ENCODE results near the gene ZNF438. TPM values are rescaled to one million over a fixed set of nuclear protein-coding genes. Genes with fewer than 3 reads are reported as not detected.

The ZNF438 gene
- total RNA-seq, 1 experiment from 2014 or later = 2.0 TPM

DNA sequence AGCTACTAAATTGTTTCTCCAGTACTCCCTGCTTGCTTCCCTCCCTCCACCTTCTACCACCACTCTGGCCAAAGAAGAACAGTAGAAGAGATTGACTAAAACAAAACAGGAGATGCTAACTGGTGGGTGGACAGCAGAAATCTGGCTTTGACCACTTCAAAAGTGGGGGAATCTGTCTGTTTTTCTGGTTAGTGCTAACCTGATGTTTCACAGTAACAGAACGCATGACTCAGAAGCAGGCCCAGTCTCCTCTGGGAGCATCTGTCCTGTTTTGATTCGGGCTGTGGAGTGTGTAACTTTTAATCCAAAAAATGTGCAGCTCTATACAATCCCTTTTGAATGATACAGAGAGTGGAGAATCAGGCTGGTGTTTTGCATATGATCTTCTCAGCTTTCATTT, 32.7 kb upstream of the ZNF438 start:
- Histone ChIP-seq H3K4me1 (ENCODE audit: insufficient read depth, low read length, poor library complexity, severe bottlenecking) (no peaks in the 10 kb centered on the region), H3K36me3 (ENCODE audit: insufficient read depth, low read length, poor library complexity, severe bottlenecking) (no peaks in the 10 kb centered on the region), H3K4me3 (ENCODE audit: low read depth, low read length, poor library complexity, severe bottlenecking) (no peak overlapping the region), H3K27me3 (replicated peaks; ENCODE audit: insufficient read depth, low read depth, low read length, poor library complexity) (no peaks in the 10 kb centered on the region), H3K27ac (ENCODE audit: low read depth, low read length, poor library complexity, severe bottlenecking) (no peak overlapping the region), H3K9me3 (ENCODE audit: low read depth, low read length, poor library complexity, severe bottlenecking) (no peaks in the 10 kb centered on the region)
- BruUV-seq (replicated peaks) = no TSS peak
- POLR2A ChIA-PET (ENCODE audit: low non-redundant PET) = no interaction called here
- DNase-seq (ENCODE audit: low spot score) = no peak
- TF ChIP-seq EZH2 (IDR thresholded peaks at IDR 0.05; ENCODE audit: borderline replicate concordance, low read depth, low read length, poor library complexity, severe bottlenecking) = no peak
- TF ChIP-seq, protein P1, sequence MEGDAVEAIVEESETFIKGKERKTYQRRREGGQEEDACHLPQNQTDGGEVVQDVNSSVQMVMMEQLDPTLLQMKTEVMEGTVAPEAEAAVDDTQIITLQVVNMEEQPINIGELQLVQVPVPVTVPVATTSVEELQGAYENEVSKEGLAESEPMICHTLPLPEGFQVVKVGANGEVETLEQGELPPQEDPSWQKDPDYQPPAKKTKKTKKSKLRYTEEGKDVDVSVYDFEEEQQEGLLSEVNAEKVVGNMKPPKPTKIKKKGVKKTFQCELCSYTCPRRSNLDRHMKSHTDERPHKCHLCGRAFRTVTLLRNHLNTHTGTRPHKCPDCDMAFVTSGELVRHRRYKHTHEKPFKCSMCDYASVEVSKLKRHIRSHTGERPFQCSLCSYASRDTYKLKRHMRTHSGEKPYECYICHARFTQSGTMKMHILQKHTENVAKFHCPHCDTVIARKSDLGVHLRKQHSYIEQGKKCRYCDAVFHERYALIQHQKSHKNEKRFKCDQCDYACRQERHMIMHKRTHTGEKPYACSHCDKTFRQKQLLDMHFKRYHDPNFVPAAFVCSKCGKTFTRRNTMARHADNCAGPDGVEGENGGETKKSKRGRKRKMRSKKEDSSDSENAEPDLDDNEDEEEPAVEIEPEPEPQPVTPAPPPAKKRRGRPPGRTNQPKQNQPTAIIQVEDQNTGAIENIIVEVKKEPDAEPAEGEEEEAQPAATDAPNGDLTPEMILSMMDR (conservative IDR thresholded peaks at IDR 0.05; ENCODE audit: low read depth, low read length) = no peak
- CTCF ChIA-PET = no interaction called here
- intact Hi-C loops (cut with micrococcal nuclease; ENCODE audit: unreplicated experiment) = no loop called here

DNA sequence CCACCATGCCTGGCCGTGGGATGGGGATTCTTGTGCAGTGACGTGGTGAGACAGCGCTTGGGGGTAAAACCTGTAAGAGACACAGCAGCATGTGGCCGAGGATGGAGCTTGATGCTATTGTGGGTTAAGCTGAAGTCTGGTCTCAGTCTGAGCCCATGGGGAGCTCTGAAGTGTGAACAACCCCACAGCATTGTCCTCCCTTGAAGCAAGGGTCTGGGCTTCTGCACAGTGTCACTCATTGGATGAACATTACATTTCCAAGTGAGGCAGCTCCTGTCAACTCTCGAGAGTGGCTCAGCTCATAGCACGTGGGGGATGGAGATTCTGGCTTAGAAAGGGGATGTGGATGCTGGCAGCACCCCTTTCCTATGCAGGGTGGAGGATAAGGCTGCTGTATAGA, 32.2 kb upstream of the ZNF438 start:
- intact Hi-C loops (cut with micrococcal nuclease; ENCODE audit: unreplicated experiment) = no loop called here
- Histone ChIP-seq H3K4me3 (ENCODE audit: low read depth, low read length, poor library complexity, severe bottlenecking) (no peak overlapping the region), H3K36me3 (ENCODE audit: insufficient read depth, low read length, poor library complexity, severe bottlenecking) (no peaks in the 10 kb centered on the region), H3K9me3 (ENCODE audit: low read depth, low read length, poor library complexity, severe bottlenecking) (no peaks in the 10 kb centered on the region), H3K27me3 (replicated peaks; ENCODE audit: insufficient read depth, low read depth, low read length, poor library complexity) (no peaks in the 10 kb centered on the region), H3K27ac (ENCODE audit: low read depth, low read length, poor library complexity, severe bottlenecking) (no peak overlapping the region), H3K4me1 (ENCODE audit: insufficient read depth, low read length, poor library complexity, severe bottlenecking) (no peaks in the 10 kb centered on the region)
- ChIA-PET POLR2A (ENCODE audit: low non-redundant PET) (no interaction called here), CTCF (no interaction called here)
- DNase-seq (ENCODE audit: low spot score) = no peak
- no TSS peak for BruUV-seq (replicated peaks)
- no peak for TF ChIP-seq EZH2 (IDR thresholded peaks at IDR 0.05; ENCODE audit: borderline replicate concordance, low read depth, low read length, poor library complexity, severe bottlenecking)
- TF ChIP-seq, protein P1 (conservative IDR thresholded peaks at IDR 0.05; ENCODE audit: low read depth, low read length) = no peak

DNA sequence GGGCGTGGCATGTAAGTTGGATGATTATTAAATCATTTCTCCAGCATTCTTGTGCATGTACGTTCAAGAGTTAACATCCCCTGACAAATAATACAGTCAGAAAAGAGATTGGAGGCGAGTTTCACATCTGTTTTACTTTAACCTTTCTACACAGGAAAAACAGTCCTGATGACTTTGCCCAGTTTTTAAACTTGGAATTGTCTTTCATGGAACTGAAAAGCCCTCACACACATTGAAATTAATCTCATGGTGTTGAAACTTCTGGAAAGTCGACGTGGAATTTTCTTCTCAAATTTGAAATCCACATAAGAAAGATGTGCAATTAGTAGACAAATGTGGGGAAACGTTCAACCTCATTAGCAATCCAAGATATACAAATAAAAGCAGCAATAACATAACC, 31.2 kb upstream of the ZNF438 start:
- TF ChIP-seq EZH2 (IDR thresholded peaks at IDR 0.05; ENCODE audit: borderline replicate concordance, low read depth, low read length, poor library complexity, severe bottlenecking) = no peak
- TF ChIP-seq, protein P1 (conservative IDR thresholded peaks at IDR 0.05; ENCODE audit: low read depth, low read length) = no peak
- no TSS peak for BruUV-seq (replicated peaks)
- Histone ChIP-seq H3K27me3 (replicated peaks; ENCODE audit: insufficient read depth, low read depth, low read length, poor library complexity) (no peaks in the 10 kb centered on the region), H3K4me3 (ENCODE audit: low read depth, low read length, poor library complexity, severe bottlenecking) (no peak overlapping the region), H3K9me3 (ENCODE audit: low read depth, low read length, poor library complexity, severe bottlenecking) (no peaks in the 10 kb centered on the region), H3K4me1 (ENCODE audit: insufficient read depth, low read length, poor library complexity, severe bottlenecking) (no peaks in the 10 kb centered on the region), H3K36me3 (ENCODE audit: insufficient read depth, low read length, poor library complexity, severe bottlenecking) (no peaks in the 10 kb centered on the region), H3K27ac (ENCODE audit: low read depth, low read length, poor library complexity, severe bottlenecking) (no peak overlapping the region)
- intact Hi-C loops (cut with micrococcal nuclease; ENCODE audit: unreplicated experiment) = no loop called here
- ChIA-PET CTCF (no interaction called here), POLR2A (ENCODE audit: low non-redundant PET) (no interaction called here)
- no peak for DNase-seq (ENCODE audit: low spot score)
